Uterine smooth muscle cell (primary cell): Measurements from ENCODE around the gene TMEM209. TPM values are rescaled to one million over a fixed set of nuclear protein-coding genes. Genes with fewer than 3 reads are reported as not detected.

ENCODE experiments used
- total RNA-seq: library from RNA; depleted of rRNA; stranded (reverse); fragments of >200 nt; gene quantifications from 2 replicates; pipeline ENCODE4 v1.2.3, GENCODE V29; 2014

The TMEM209 gene
- total RNA-seq = 10.0 and 13.5 TPM in 2 replicates

GRCh38 chr7:130205084-130205947 is at the start of gene TMEM209:
Gene TMEM209 (minus strand): TSS chr7:130205406. CDS start chr7:130205375, 31 bp downstream.

DNA sequence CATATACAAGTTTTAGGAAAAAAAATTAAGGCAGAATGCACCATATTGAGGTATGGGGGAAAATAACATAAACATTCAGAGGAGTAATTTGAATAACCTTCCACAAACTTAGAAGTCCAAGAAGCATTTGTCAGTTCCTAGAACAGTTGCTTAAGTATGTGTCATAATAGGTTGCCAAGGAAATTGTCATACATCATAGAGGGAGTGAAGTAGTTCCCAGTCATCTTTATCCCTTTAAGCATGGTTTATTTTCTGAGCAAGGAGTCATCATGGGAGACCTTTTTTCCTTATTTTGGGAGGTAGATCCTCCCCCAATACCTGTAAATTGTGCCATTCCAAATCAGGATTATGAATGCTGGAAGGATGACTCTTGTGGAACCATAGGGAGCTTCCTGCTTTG is 2.4 kb upstream of the TMEM209 start, which contains the start of gene SSMEM1:
TSS of gene SSMEM1 (plus strand) at position 219 of the 400 bp plus-strand sequence. CDS start at position 270, 51 bp downstream.

Other genes starting within 250 kb of the TMEM209 start
- gene ZC3HC1, start 154.0 kb downstream of the TMEM209 start, total RNA-seq = 18.4 and 19.8 TPM in 2 replicates
- gene KLHDC10, start 134.9 kb downstream of the TMEM209 start, total RNA-seq = 26.0 and 26.2 TPM in 2 replicates
- not detected in 2 replicates for gene SSMEM1, start 2.5 kb upstream of the TMEM209 start, total RNA-seq
- gene CPA2, start 61.5 kb upstream of the TMEM209 start, total RNA-seq = not detected in 2 replicates
- gene CPA4, start 87.8 kb upstream of the TMEM209 start, total RNA-seq = 0.77 and 8.2 TPM in 2 replicates
- not detected in 2 replicates for gene CPA5, start 139.4 kb upstream of the TMEM209 start, total RNA-seq
- not detected in 2 replicates for gene CPA1, start 175.1 kb upstream of the TMEM209 start, total RNA-seq
- gene CEP41, start 235.6 kb upstream of the TMEM209 start, total RNA-seq = 10.2 and 17.2 TPM in 2 replicates